Astrocyte (in vitro differentiated cells and primary cell): Measurements from ENCODE around the gene ACTR3C. TPM values are rescaled to one million over a fixed set of nuclear protein-coding genes. Genes with fewer than 3 reads are reported as not detected.
"Not testable (repeated sequence)": the region's sequence is repeated elsewhere in the genome, so short reads cannot be mapped to it uniquely, and the experiment has no call there.

Experiments used
- DNase-seq: peaks from one replicate; pipeline ENCODE4 v3.0.0-alpha.2; 2010; ENCODE audit warnings: low read depth
- FAIRE-seq: peaks from 2 replicates; lab custom pipeline; 2011; peaks lifted over from hg19 to GRCh38; lab: Jason Lieb, UNC
- H2AFZ ChIP-seq: 2 replicates; pipeline ENCODE4 v1.6.0; 2012; ENCODE audit warnings: low read depth, low read length, inconsistent platforms
- H3K27ac ChIP-seq: 2 replicates; pipeline ENCODE4 v1.5.1; 2011; ENCODE audit warnings: low read depth, low read length, inconsistent platforms
- H3K27me3 ChIP-seq: 2 replicates; pipeline ENCODE4 v1.6.0; 2011; ENCODE audit warnings: low read length, inconsistent platforms; ENCODE audit not compliant: insufficient read depth
- H3K36me3 ChIP-seq: 2 replicates; pipeline ENCODE4 v1.5.1; 2011; ENCODE audit warnings: low read length, inconsistent platforms; ENCODE audit not compliant: insufficient read depth
- H3K4me1 ChIP-seq: 2 replicates; pipeline ENCODE4 v1.5.1; 2011; ENCODE audit warnings: low read length, inconsistent platforms; ENCODE audit not compliant: insufficient read depth
- H3K4me2 ChIP-seq: 2 replicates; pipeline ENCODE4 v1.6.0; 2012; ENCODE audit warnings: low read length, inconsistent platforms
- H3K4me3 ChIP-seq: 2 replicates; pipeline ENCODE4 v1.5.1; 2011; ENCODE audit warnings: low read depth, mild to moderate bottlenecking, low read length, inconsistent platforms; ENCODE audit not compliant: insufficient read depth
- H3K79me2 ChIP-seq: 2 replicates; pipeline ENCODE4 v1.6.0; 2012; ENCODE audit warnings: mild to moderate bottlenecking, low read length, inconsistent platforms; ENCODE audit not compliant: insufficient read depth
- H3K9ac ChIP-seq: 2 replicates; pipeline ENCODE4 v1.6.0; 2012; ENCODE audit warnings: mild to moderate bottlenecking, low read length, inconsistent platforms
- H3K9me3 ChIP-seq: 2 replicates; pipeline ENCODE4 v1.5.1; 2012; ENCODE audit warnings: low read depth, mild to moderate bottlenecking, low read length, inconsistent platforms; ENCODE audit not compliant: insufficient read depth
- H4K20me1 ChIP-seq: 2 replicates; pipeline ENCODE4 v1.6.0; 2012; ENCODE audit warnings: low read length, inconsistent platforms; ENCODE audit not compliant: insufficient read depth
- H3K27ac Mint-ChIP-seq: one replicate; pipeline ENCODE4 v1.8.0; 2021; ENCODE audit warnings: mild to moderate bottlenecking, mixed read lengths; ENCODE audit not compliant: unreplicated experiment
- H3K27me3 Mint-ChIP-seq: one replicate; pipeline ENCODE4 v1.8.0; 2021; ENCODE audit warnings: low read depth, mixed read lengths; ENCODE audit not compliant: unreplicated experiment
- H3K36me3 Mint-ChIP-seq: one replicate; pipeline ENCODE4 v1.8.0; 2021; ENCODE audit warnings: low read depth, mixed read lengths; ENCODE audit not compliant: unreplicated experiment
- H3K4me1 Mint-ChIP-seq: one replicate; pipeline ENCODE4 v1.8.0; 2021; ENCODE audit warnings: low read depth, mixed read lengths; ENCODE audit not compliant: unreplicated experiment
- H3K4me3 Mint-ChIP-seq: one replicate; pipeline ENCODE4 v1.8.0; 2021; ENCODE audit warnings: mild to moderate bottlenecking, moderate library complexity, mixed read lengths; ENCODE audit not compliant: unreplicated experiment
- H3K9me3 Mint-ChIP-seq: one replicate; pipeline ENCODE4 v1.8.0; 2021; ENCODE audit warnings: mild to moderate bottlenecking, mixed read lengths; ENCODE audit not compliant: unreplicated experiment
- total RNA-seq: library from RNA; stranded (reverse); gene quantifications from 2 replicates; pipeline ENCODE4 v1.2.1, GENCODE V29; 2021

ACTR3C gene
- total RNA-seq, 1 donor from 2014 or later, result 0.25 TPM

- not testable (repeated sequence) for H2AFZ ChIP-seq, H3K9me3 Mint-ChIP-seq, H3K36me3 Mint-ChIP-seq, H4K20me1 ChIP-seq, H3K9me3 ChIP-seq, H3K4me3 ChIP-seq, H3K27ac ChIP-seq, H3K4me1 ChIP-seq, H3K79me2 ChIP-seq, DNase-seq, H3K4me3 Mint-ChIP-seq, H3K4me2 ChIP-seq, H3K27me3 Mint-ChIP-seq, FAIRE-seq, H3K9ac ChIP-seq, H3K36me3 ChIP-seq, H3K4me1 Mint-ChIP-seq, H3K27me3 ChIP-seq, H3K27ac Mint-ChIP-seq
These were observed 53.1 kb downstream of the ACTR3C start for GRCh38 chr7:150270101-150270824.

DNA sequence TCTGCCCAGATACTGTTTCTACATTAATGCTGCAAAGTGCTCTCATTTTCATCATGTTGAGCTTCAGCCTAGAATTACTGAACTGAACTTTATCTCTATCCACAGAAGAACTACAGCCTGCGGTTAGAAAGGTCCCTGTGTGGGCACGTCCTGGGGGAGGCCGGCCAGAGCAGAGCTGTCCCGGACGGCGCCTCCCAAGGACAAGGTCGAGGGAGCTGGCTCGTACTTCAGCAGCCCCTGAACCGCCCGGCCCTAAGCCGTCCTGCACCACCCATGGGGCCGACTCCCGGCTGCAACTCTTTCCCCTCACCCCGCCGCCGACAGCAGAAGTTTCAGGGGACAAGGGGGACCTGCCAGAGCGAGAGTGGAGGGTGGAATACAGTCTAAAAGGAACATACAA, 54.5 kb downstream of the ACTR3C start:
- H3K27me3 ChIP-seq, H3K4me1 ChIP-seq, H4K20me1 ChIP-seq, H3K9me3 Mint-ChIP-seq, H3K4me3 Mint-ChIP-seq, H3K27ac ChIP-seq, H2AFZ ChIP-seq, H3K9me3 ChIP-seq, H3K4me1 Mint-ChIP-seq, H3K4me2 ChIP-seq, H3K79me2 ChIP-seq, DNase-seq, H3K4me3 ChIP-seq, H3K27me3 Mint-ChIP-seq, H3K9ac ChIP-seq, H3K27ac Mint-ChIP-seq, FAIRE-seq, H3K36me3 Mint-ChIP-seq, H3K36me3 ChIP-seq: not testable (repeated sequence)

- H3K27me3 Mint-ChIP-seq, H3K9me3 Mint-ChIP-seq: not testable (repeated sequence)
These were observed 55.1 kb downstream of the ACTR3C start for GRCh38 chr7:150268287-150268686.

GRCh38 chr7:150266953-150267665, 56.2 kb downstream of the ACTR3C start:
- not testable (repeated sequence) for H3K36me3 Mint-ChIP-seq, H3K27me3 Mint-ChIP-seq, H3K4me2 ChIP-seq, H3K9me3 Mint-ChIP-seq, H4K20me1 ChIP-seq, H3K4me1 Mint-ChIP-seq, H3K27ac Mint-ChIP-seq, H2AFZ ChIP-seq, H3K79me2 ChIP-seq, H3K36me3 ChIP-seq, DNase-seq, H3K27me3 ChIP-seq, H3K9ac ChIP-seq, H3K4me1 ChIP-seq, H3K4me3 ChIP-seq, H3K9me3 ChIP-seq, FAIRE-seq, H3K4me3 Mint-ChIP-seq, H3K27ac ChIP-seq

More at GRCh38 chr7:150268287-150268686, 55.1 kb downstream of the ACTR3C start:
- H3K4me1 Mint-ChIP-seq, H3K27me3 ChIP-seq, H3K4me3 Mint-ChIP-seq, H3K27ac Mint-ChIP-seq, H3K27ac ChIP-seq, H3K9ac ChIP-seq, H3K79me2 ChIP-seq, H3K36me3 ChIP-seq, H4K20me1 ChIP-seq, H3K4me1 ChIP-seq, H3K9me3 ChIP-seq, FAIRE-seq, H3K36me3 Mint-ChIP-seq, H3K4me3 ChIP-seq, DNase-seq, H2AFZ ChIP-seq, H3K4me2 ChIP-seq: not testable (repeated sequence)

- not testable (repeated sequence) for H3K9me3 Mint-ChIP-seq, H2AFZ ChIP-seq, H3K4me1 ChIP-seq, H3K27ac Mint-ChIP-seq, H3K4me2 ChIP-seq, H3K4me3 ChIP-seq, FAIRE-seq, H3K27ac ChIP-seq, H3K36me3 Mint-ChIP-seq, H3K4me1 Mint-ChIP-seq, H3K9ac ChIP-seq, H3K4me3 Mint-ChIP-seq, H3K79me2 ChIP-seq, H4K20me1 ChIP-seq, H3K36me3 ChIP-seq, H3K27me3 Mint-ChIP-seq, DNase-seq, H3K27me3 ChIP-seq, H3K9me3 ChIP-seq
These were observed 60.7 kb downstream of the ACTR3C start for GRCh38 chr7:150262656-150263055.

DNA sequence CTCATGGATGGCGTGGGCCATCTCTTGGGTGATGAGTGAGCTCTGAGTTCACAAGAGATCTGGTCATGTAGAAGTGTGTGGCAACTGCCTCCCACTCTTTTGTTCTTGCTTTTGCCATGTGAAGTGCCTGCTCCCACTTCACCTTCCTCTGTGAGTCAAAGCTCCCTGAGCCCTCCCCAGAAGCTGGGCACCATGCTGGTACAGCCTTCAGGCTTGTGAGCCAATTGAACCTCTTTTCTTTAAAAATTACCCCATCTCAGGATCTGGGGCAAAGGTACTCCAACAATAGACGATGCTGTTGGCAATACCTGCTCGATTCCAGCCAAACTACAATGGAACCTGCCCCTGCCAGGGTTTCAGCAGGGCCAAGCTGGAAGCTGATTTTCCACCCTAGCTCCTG, 75.6 kb downstream of the ACTR3C start:
- not testable (repeated sequence) for H3K27me3 Mint-ChIP-seq, FAIRE-seq, H3K4me3 ChIP-seq, H3K27me3 ChIP-seq, H2AFZ ChIP-seq, H3K79me2 ChIP-seq, H4K20me1 ChIP-seq, H3K27ac ChIP-seq, H3K4me3 Mint-ChIP-seq, H3K4me1 ChIP-seq, H3K27ac Mint-ChIP-seq, H3K36me3 ChIP-seq, H3K4me1 Mint-ChIP-seq, H3K4me2 ChIP-seq, H3K9me3 ChIP-seq, H3K36me3 Mint-ChIP-seq, DNase-seq, H3K9ac ChIP-seq, H3K9me3 Mint-ChIP-seq
